HG03432 (cell line): ENCODE measurements around the gene KIAA0930.

Experiments
- ATAC-seq: cut with Tn5 transposase; IDR thresholded peaks from one replicate; pipeline ENCODE4 v1.9.1; 2021; ENCODE audit warnings: mild to moderate bottlenecking, moderate library complexity; ENCODE audit not compliant: unreplicated experiment

KIAA0930 gene

DNA sequence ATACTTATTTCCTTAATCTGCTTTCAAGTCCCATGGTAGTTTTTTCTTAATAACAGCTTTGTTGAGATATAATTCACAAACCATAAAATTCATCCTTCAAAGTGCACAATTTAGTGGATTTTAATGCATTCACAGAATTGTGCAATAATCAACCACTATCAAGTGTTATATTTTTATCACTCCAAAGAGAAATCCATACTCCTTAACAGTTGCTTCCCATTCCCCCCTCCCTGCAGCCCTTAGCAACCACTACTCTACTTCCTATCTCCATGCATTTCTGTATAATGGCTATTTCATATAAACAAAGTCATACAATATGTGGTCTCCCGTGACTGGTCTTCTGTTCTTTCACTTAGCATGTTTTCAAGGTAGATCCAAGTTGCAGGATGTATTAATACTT lies 95.8 kb downstream of the KIAA0930 start:
- ATAC-seq = no peak

DNA sequence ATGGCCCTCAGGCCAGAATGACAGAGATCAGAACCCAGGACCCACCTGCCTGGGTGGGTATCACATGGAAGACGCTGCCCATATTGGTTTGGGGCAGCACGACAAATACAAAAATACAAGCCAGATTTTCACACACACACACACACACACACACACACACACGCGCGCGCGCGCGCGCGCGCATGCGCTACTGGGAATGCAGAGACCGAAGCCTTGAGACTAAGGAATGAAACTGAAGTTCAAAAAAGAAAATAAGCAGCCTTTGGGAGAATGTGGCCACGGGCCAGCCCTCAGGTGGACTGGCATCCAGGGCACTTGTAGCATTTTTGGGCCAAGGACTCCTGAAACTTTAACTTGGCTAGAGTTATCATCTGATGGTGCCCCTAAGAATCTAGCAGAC lies 98.3 kb downstream of the KIAA0930 start:
- ATAC-seq = no peak
